H9 (cell line): ENCODE data around the gene DLG2. TPM values are rescaled to one million over a fixed set of nuclear protein-coding genes. Genes with fewer than 3 reads are reported as not detected.
A peak's percentile ranks its signal among the peaks of the same experiment; 100 is the strongest.

Experiments
- DNase-seq: peaks from one replicate; pipeline ENCODE4 v3.0.0-alpha.2; 2017
- H2AFZ ChIP-seq: one replicate; pipeline ENCODE4 v1.6.1; 2013; ENCODE audit warnings: mild to moderate bottlenecking, low read length, control low read depth, moderate library complexity
- H2AK5ac ChIP-seq: 2 replicates; pipeline ENCODE4 v1.6.1; 2013; ENCODE audit warnings: low read length, control low read depth, mixed read lengths; ENCODE audit not compliant: insufficient read length
- H2BK120ac ChIP-seq: one replicate; pipeline ENCODE4 v1.6.1; 2013; ENCODE audit warnings: low read depth, mild to moderate bottlenecking, low read length, control low read depth, inconsistent platforms; ENCODE audit not compliant: poor library complexity, severe bottlenecking
- H2BK12ac ChIP-seq: 2 replicates; pipeline ENCODE4 v1.6.1; 2013; ENCODE audit warnings: low read length, control low read depth, mixed read lengths, low read depth; ENCODE audit not compliant: insufficient read length
- H2BK15ac ChIP-seq: 2 replicates; pipeline ENCODE4 v1.6.1; 2013; ENCODE audit warnings: low read depth, low read length, control low read depth
- H2BK20ac ChIP-seq: one replicate; pipeline ENCODE4 v1.6.1; 2013; ENCODE audit warnings: low read depth, mild to moderate bottlenecking, low read length, control low read depth, inconsistent platforms; ENCODE audit not compliant: poor library complexity, severe bottlenecking
- H2BK5ac ChIP-seq: 2 replicates; pipeline ENCODE4 v1.6.1; 2013; ENCODE audit warnings: low read length, control low read depth, mixed read lengths; ENCODE audit not compliant: insufficient read length
- H3K14ac ChIP-seq: 2 replicates; pipeline ENCODE4 v1.6.1; 2013; ENCODE audit warnings: low read length, control low read depth; ENCODE audit not compliant: insufficient read depth
- H3K18ac ChIP-seq: 2 replicates; pipeline ENCODE4 v1.6.1; 2013; ENCODE audit warnings: low read depth, mild to moderate bottlenecking, mixed read lengths, low read length, control low read depth; ENCODE audit not compliant: insufficient read length
- H3K23ac ChIP-seq: 2 replicates; pipeline ENCODE4 v1.6.1; 2013; ENCODE audit warnings: low read length, control low read depth, mixed read lengths, low read depth; ENCODE audit not compliant: insufficient read length
- H3K23me2 ChIP-seq: 2 replicates; pipeline ENCODE4 v1.6.1; 2013; ENCODE audit warnings: low read depth, mild to moderate bottlenecking, mixed read lengths, low read length, control low read depth; ENCODE audit not compliant: insufficient read length, poor library complexity, severe bottlenecking
- H3K27ac ChIP-seq: 2 replicates; pipeline ENCODE4 v1.5.1; 2013; ENCODE audit warnings: low read length, control low read depth, mixed read lengths, low read depth; ENCODE audit not compliant: insufficient read length
- H3K27me3 ChIP-seq: 2 replicates; pipeline ENCODE4 v1.6.1; 2013; ENCODE audit warnings: low read length, control low read depth, inconsistent platforms; ENCODE audit not compliant: insufficient read depth
- H3K4ac ChIP-seq: 2 replicates; pipeline ENCODE4 v1.6.1; 2013; ENCODE audit warnings: low read depth, mild to moderate bottlenecking, control low read depth, inconsistent platforms, low read length, moderate library complexity
- H3K4me1 ChIP-seq: 2 replicates; pipeline ENCODE4 v1.6.1; 2013; ENCODE audit warnings: low read length, control low read depth, inconsistent platforms; ENCODE audit not compliant: insufficient read depth
- H3K4me2 ChIP-seq: 2 replicates; pipeline ENCODE4 v1.6.1; 2013; ENCODE audit warnings: low read length, control low read depth, mixed read lengths; ENCODE audit not compliant: insufficient read length, insufficient read depth
- H3K56ac ChIP-seq: 2 replicates; pipeline ENCODE4 v1.6.1; 2013; ENCODE audit warnings: low read depth, mild to moderate bottlenecking, mixed read lengths, low read length, control low read depth; ENCODE audit not compliant: insufficient read length
- H3K79me1 ChIP-seq: 2 replicates; pipeline ENCODE4 v1.6.1; 2013; ENCODE audit warnings: low read depth, mild to moderate bottlenecking, moderate library complexity, low read length, control low read depth, inconsistent platforms; ENCODE audit not compliant: insufficient read depth, poor library complexity, severe bottlenecking
- H3K79me2 ChIP-seq: 2 replicates; pipeline ENCODE4 v1.6.1; 2013; ENCODE audit warnings: low read length, control low read depth, inconsistent platforms; ENCODE audit not compliant: insufficient read depth
- H3K9ac ChIP-seq: 2 replicates; pipeline ENCODE4 v1.6.1; 2013; ENCODE audit warnings: low read length, control low read depth, mixed read lengths; ENCODE audit not compliant: insufficient read length; ENCODE audit errors: extremely low read depth
- H3K9me3 ChIP-seq: one replicate; pipeline ENCODE4 v1.6.1; 2013; ENCODE audit warnings: low read depth, low read length, inconsistent platforms; ENCODE audit not compliant: control insufficient read depth
- H3T11ph ChIP-seq: one replicate; pipeline ENCODE4 v1.6.1; 2013; ENCODE audit warnings: mild to moderate bottlenecking, low read length, control low read depth, inconsistent platforms
- H4K20me1 ChIP-seq: one replicate; pipeline ENCODE4 v1.6.1; 2013; ENCODE audit not compliant: control insufficient read depth, insufficient read length, insufficient read depth
- H4K5ac ChIP-seq: 2 replicates; pipeline ENCODE4 v1.6.1; 2013; ENCODE audit warnings: low read depth, mild to moderate bottlenecking, mixed read lengths, low read length, control low read depth; ENCODE audit not compliant: insufficient read length
- H4K8ac ChIP-seq: replicated peaks from 2 replicates; pipeline ENCODE4 v1.6.1; 2013; ENCODE audit warnings: low read length, control low read depth, mixed read lengths, low read depth; ENCODE audit not compliant: insufficient read length
- H4K91ac ChIP-seq: 2 replicates; pipeline ENCODE4 v1.6.1; 2013; ENCODE audit warnings: low read depth, mild to moderate bottlenecking, moderate library complexity, mixed read lengths, low read length, control low read depth; ENCODE audit not compliant: insufficient read length
- H3K27ac Mint-ChIP-seq, 3 experiments: 2 replicates in 2 of 3; 3 replicates in 1 of 3; pipeline ENCODE4 v1.8.0; 2020 to 2021; ENCODE audit warnings: mixed read lengths in 3 of 3, mild to moderate bottlenecking in 1 of 3, moderate library complexity in 1 of 3
- H3K27me3 Mint-ChIP-seq: 2 replicates; pipeline ENCODE4 v1.8.0; 2021; ENCODE audit warnings: low read depth, mild to moderate bottlenecking, moderate library complexity, mixed read lengths
- H3K36me3 Mint-ChIP-seq, 3 experiments: 2 replicates in 2 of 3; 3 replicates in 1 of 3; pipeline ENCODE4 v1.8.0; 2020 to 2021; ENCODE audit warnings: low read depth in 3 of 3, mixed read lengths in 3 of 3; ENCODE audit not compliant: insufficient read depth in 1 of 3
- H3K4me1 Mint-ChIP-seq, 2 experiments: 2 replicates each; pipeline ENCODE4 v1.8.0; 2020; ENCODE audit warnings: mixed read lengths in 2 of 2
- H3K4me3 Mint-ChIP-seq, 2 experiments: 2 replicates in 1 of 2; 3 replicates in 1 of 2; pipeline ENCODE4 v1.8.0; 2020 to 2021; ENCODE audit warnings: mild to moderate bottlenecking in 2 of 2, mixed read lengths in 2 of 2, moderate library complexity in 1 of 2
- H3K9me3 Mint-ChIP-seq, 2 experiments: 2 replicates in 1 of 2; 3 replicates in 1 of 2; pipeline ENCODE4 v1.8.0; 2020; ENCODE audit warnings: mild to moderate bottlenecking in 2 of 2, mixed read lengths in 2 of 2, moderate library complexity in 1 of 2
- CTCF ChIP-seq: fragments of 200-600 bp; sonication (generic); conservative IDR thresholded peaks from 3 replicates; pipeline ENCODE4 v1.8.0; 2021; ENCODE audit warnings: antibody characterized with exemption, mild to moderate bottlenecking
- WGBS: extraction: QIAGEN DNeasy Blood & Tissue Kit; methylation state at CpG from one replicate; pipeline ENCODE4 v1.1.7; 2013; ENCODE audit warnings: missing lambda C conversion rate, low lambda C conversion rate, mixed read lengths; ENCODE audit not compliant: insufficient read length; ENCODE audit errors: extremely low coverage; 5-methylcytosine and 5-hydroxymethylcytosine counted together
- total RNA-seq: library from RNA; stranded (reverse); gene quantifications from 2 replicates; pipeline ENCODE4 v1.2.1, GENCODE V29; 2021

DLG2 gene
- total RNA-seq, 1 experiment from 2014 or later: 8.0 TPM

- no peak for TF ChIP-seq CTCF
- Histone ChIP-seq H3K9ac (no peak overlapping the region), H2BK15ac (no peak overlapping the region), H3K79me2 (no peaks in the 10 kb centered on the region), H3K27ac (no peak overlapping the region), H3K56ac (no peak overlapping the region), H4K8ac (no peak overlapping the region), H2BK20ac (no peak overlapping the region), H2BK120ac (no peak overlapping the region), H3K27me3 (no peaks in the 10 kb centered on the region), H3K23me2 (no peaks in the 10 kb centered on the region), H3K4ac (no peak overlapping the region), H3K14ac (no peak overlapping the region), H3T11ph (no peak overlapping the region), H3K4me1 (peaks cover 3% of the 10 kb centered on the region), H4K20me1 (no peaks in the 10 kb centered on the region), H3K79me1 (no peaks in the 10 kb centered on the region), H2BK12ac (no peak overlapping the region), H2BK5ac (no peak overlapping the region), H3K9me3 (no peaks in the 10 kb centered on the region), H4K91ac (no peak overlapping the region), H4K5ac (no peak overlapping the region), H3K18ac (no peak overlapping the region), H2AK5ac (no peak overlapping the region), H3K4me2 (no peak overlapping the region), H2AFZ (no peak overlapping the region), H3K23ac (no peak overlapping the region)
- Mint-ChIP-seq H3K9me3 (no peaks in the 10 kb centered on the region), H3K27ac (peak overlapping the region; percentile 37 to 65 (median 61); a peak in 6 of 7 replicates), H3K4me1 (peaks cover 46 to 50% of the 10 kb centered on the region in 2 experiments), H3K4me3 (no peak overlapping the region), H3K27me3 (no peaks in the 10 kb centered on the region), H3K36me3 (peaks cover 0 to 3% (median 0%) of the 10 kb centered on the region in 3 experiments; a peak in 2 of 7 replicates)
- DNase-seq: no peak
- whole genome bisulfite sequencing: no CpG with 5 or more reads among the region's 5 CpGs
These were observed 981.0 kb downstream of the DLG2 start for GRCh38 chr11:84645988-84646694.
